T-helper 2 cell (primary cell): ENCODE results near the gene TPSB2.
A peak's percentile ranks its signal among the peaks of the same experiment; 100 is the strongest.

Source experiments
- DNase-seq, 5 experiments: peaks; one replicate each; pipeline versions ENCODE4 v3.0.0 to v3.0.0-alpha.2; 2012 to 2022

TPSB2 gene

GRCh38 chr16:1218930-1219611 lies 10.9 kb downstream of the TPSB2 start:
- no peak for DNase-seq

GRCh38 chr16:1218061-1218929 lies 11.7 kb downstream of the TPSB2 start:
- DNase-seq = no peak

DNA sequence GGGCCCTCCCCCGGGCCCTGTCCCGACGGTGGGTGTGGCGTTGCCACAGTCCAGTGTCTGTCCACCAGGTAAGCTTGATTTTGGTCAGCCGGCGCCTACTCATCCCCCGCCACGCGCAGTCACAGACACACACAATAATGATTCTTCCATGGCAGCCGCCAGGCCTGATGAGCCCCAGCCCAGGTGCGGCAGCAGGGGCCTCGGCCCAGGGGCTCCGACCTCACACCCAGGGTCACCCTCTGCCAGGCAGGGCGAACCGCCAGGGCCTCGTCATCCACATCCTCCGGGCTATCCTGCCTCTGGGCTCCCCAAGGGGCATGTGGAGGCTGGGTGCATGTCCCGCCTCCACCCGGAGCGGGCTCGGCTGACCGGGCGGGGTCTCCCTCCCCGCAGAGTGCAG lies 12.5 kb downstream of the TPSB2 start:
- no peak for DNase-seq

GRCh38 chr16:1216681-1217400 lies 13.1 kb downstream of the TPSB2 start:
- DNase-seq = no peak

- DNase-seq = no peak
Measured at GRCh38 chr16:1216296-1216619, 13.7 kb downstream of the TPSB2 start.

DNA sequence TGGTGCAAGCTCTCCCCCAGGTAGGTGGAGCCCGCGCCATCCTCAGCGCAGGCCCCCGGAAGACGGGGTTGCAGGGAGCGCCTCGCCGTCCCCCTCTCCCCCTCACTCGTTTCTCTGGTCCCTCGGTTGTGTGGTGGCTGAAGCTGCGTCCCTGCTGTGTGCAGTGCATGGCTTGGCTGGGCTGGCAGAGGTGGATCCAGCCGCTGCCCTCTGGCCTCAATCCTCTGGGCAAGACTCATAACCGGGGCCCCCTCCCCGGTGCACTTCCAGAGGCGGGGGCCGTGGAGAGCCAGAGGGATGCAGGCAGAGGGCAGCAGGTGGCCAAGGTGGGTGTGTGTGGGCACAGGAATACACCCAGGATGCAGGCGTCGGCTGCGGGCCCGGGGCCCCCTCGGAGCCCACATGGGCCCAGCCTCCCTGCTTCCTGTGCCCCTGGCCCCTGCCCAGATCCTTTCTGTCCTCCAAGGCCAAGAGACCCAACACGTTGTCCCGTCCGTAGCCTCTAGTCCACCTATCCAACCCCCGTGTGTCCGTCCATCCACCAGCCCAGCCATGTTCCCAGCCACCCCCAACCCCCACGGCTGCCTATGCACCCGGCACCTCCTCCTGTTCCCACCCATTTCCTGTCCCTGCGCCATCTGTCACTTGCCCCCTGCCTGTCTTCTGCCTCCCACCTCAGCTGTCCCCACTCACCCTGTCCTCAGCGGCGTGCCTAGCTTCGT lies 14.2 kb downstream of the TPSB2 start:
- no peak for DNase-seq

- no peak for DNase-seq
Measured at GRCh38 chr16:1214719-1215118, 15.3 kb downstream of the TPSB2 start.

DNA sequence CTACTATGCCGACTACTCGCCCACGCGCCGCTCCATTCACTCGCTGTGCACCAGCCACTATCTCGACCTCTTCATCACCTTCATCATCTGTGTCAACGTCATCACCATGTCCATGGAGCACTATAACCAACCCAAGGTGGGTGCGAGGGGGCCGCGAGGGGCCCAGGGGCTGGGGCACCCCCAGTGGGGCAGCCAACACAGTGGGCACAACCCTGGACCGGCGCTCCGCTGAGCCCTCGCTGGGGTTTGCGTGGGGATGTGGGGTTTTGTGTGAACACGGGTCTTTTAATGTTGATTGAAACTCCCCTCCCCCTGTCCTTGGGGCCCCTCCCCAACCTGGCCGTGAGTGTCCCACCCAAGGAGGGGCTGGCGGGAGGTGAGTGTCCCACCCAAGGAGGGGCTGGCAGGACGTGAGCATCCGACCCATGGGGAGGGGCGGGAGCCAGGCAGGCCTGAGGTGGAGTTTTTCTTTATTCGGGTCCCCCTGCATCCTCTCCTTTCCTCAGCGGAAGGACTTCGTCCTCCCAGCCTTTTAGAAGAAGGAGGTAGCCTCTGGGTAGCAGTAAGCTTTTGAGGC lies 16.1 kb downstream of the TPSB2 start:
- DNase-seq = no peak

DNA sequence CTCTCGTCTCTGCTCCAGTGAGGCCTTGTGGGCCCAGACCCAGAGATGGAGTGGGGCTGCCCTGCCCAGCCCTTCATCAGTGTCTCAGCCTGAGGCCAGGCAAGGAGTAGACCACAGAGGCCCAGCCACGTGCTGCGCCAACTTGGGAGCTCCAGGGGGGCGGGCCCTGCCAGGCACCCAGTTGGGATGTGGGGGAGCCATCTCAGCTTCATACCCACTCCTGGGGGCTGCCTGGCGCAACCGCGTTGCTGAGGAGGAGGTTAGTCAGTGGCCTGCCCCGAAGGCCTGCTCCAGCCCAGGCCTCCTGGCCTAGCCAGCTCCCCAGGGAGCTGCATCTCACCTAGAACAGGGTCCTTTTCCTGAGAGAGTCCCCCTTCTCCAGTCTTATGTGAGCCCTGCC lies 16.8 kb downstream of the TPSB2 start:
- DNase-seq = no peak

GRCh38 chr16:1212616-1213194 lies 17.3 kb downstream of the TPSB2 start:
- DNase-seq = no peak

- DNase-seq = no peak
Measured at GRCh38 chr16:1211451-1212268, 18.3 kb downstream of the TPSB2 start.

- no peak for DNase-seq
Measured at GRCh38 chr16:1210461-1210860, 19.5 kb downstream of the TPSB2 start.

- DNase-seq = no peak
Measured at GRCh38 chr16:1209081-1209480, 20.9 kb downstream of the TPSB2 start.

GRCh38 chr16:1208239-1208830 lies 21.6 kb downstream of the TPSB2 start:
- DNase-seq = peak in 1 of 5 experiments; percentile 64

- peak in 1 of 5 experiments; percentile 40 for DNase-seq
Measured at GRCh38 chr16:1206786-1207185, 23.2 kb downstream of the TPSB2 start.

DNA sequence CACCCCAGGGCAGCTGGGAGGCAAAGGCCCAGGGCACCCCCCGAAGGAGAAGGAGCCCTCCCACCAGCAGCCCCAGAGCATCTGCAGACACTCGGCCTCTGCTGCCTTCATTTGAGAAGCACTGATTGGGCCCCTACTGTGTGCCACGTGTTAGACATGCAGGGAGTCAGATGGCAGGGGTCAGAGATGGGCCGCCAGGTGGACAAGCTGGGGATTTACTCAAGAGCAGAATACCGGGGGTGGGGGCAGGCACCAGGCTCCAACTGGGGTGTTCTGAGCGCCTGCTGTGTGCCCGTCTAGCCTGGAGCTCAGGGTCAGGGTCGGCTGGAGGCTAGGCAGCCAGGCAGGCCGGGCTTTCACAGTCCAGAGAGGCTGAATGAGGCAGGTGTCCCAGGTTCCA lies 23.7 kb downstream of the TPSB2 start:
- DNase-seq = no peak

DNA sequence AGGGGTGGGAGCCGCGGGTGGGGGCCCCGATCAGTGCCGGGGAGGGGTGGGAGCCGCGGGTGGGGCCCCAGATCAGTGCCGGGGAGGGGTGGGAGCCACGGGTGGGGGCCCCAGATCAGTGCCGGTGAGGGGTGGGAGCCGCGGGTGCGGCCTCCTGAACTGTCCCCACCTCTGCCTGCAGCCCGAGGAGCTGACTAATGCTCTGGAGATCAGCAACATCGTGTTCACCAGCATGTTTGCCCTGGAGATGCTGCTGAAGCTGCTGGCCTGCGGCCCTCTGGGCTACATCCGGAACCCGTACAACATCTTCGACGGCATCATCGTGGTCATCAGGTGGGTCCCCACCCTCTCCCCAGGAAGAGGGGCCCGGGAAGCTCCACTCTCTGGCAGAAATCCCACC lies 25.1 kb downstream of the TPSB2 start:
- no peak for DNase-seq

GRCh38 chr16:1202274-1202673 lies 27.7 kb downstream of the TPSB2 start:
- DNase-seq = no peak

DNA sequence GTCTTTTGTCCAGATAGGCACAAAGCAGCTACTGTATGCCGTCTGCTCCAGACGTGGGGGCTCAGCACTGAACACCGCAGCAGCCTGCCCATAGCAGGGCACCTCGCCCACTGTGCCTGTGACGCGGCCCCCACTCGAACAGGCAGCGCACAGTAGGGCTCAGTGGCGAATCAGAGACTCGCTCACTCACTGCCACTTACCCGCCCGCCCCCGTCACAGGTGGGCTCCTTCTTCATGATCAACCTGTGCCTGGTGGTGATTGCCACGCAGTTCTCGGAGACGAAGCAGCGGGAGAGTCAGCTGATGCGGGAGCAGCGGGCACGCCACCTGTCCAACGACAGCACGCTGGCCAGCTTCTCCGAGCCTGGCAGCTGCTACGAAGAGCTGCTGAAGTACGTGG lies 28.5 kb downstream of the TPSB2 start:
- no peak for DNase-seq

GRCh38 chr16:1200014-1200627 lies 29.9 kb downstream of the TPSB2 start:
- DNase-seq = no peak
